Neural progenitor cell (in vitro differentiated cells): ENCODE measurements around the gene ASB4. TPM values are rescaled to one million over a fixed set of nuclear protein-coding genes. Genes with fewer than 3 reads are reported as not detected.

ENCODE experiments used
- DNase-seq: peaks from one replicate; pipeline ENCODE4 v3.0.0-alpha.2; 2016; ENCODE audit warnings: low spot score
- H2AFZ ChIP-seq: fragments of 200-600 bp; sonication (generic); replicated peaks from 2 replicates; pipeline ENCODE4 v1.6.1; 2016; ENCODE audit warnings: antibody characterized with exemption
- H3F3A ChIP-seq: fragments of 200-600 bp; sonication (generic); 2 replicates; pipeline ENCODE4 v1.6.1; 2016; ENCODE audit warnings: antibody characterized with exemption, low read depth
- H3K27ac ChIP-seq: fragments of 200-600 bp; sonication (generic); 2 replicates; pipeline ENCODE4 v1.5.1; 2016; ENCODE audit warnings: mild to moderate bottlenecking
- H3K27me3 ChIP-seq: fragments of 200-600 bp; sonication (generic); 2 replicates; pipeline ENCODE4 v1.6.1; 2016; ENCODE audit warnings: mild to moderate bottlenecking, moderate library complexity
- H3K36me3 ChIP-seq: fragments of 200-600 bp; sonication (generic); 2 replicates; pipeline ENCODE4 v1.5.1; 2016
- H3K4me1 ChIP-seq: fragments of 200-600 bp; sonication (generic); 2 replicates; pipeline ENCODE4 v1.6.1; 2016; ENCODE audit warnings: mixed run types
- H3K4me2 ChIP-seq: fragments of 200-600 bp; sonication (generic); 2 replicates; pipeline ENCODE4 v1.6.1; 2016
- H3K4me3 ChIP-seq: fragments of 200-600 bp; sonication (generic); 2 replicates; pipeline ENCODE4 v1.5.1; 2016
- H3K79me2 ChIP-seq: fragments of 200-600 bp; sonication (generic); 2 replicates; pipeline ENCODE4 v1.6.1; 2016; ENCODE audit warnings: low read depth
- H3K9ac ChIP-seq: fragments of 200-600 bp; sonication (generic); 2 replicates; pipeline ENCODE4 v1.6.1; 2016
- H3K9me3 ChIP-seq: fragments of 200-600 bp; sonication (generic); 2 replicates; pipeline ENCODE4 v1.5.1; 2016; ENCODE audit warnings: low read depth
- H4K20me1 ChIP-seq: fragments of 200-600 bp; sonication (generic); 2 replicates; pipeline ENCODE4 v1.6.1; 2016; ENCODE audit warnings: low read depth
- H3K27ac Mint-ChIP-seq: 3 replicates; pipeline ENCODE4 v1.8.0; 2021; ENCODE audit warnings: mixed read lengths
- H3K27me3 Mint-ChIP-seq: 2 replicates; pipeline ENCODE4 v1.8.0; 2022; ENCODE audit warnings: low read depth, mild to moderate bottlenecking, inconsistent platforms, moderate library complexity, mixed read lengths; ENCODE audit not compliant: insufficient read depth
- H3K36me3 Mint-ChIP-seq: 3 replicates; pipeline ENCODE4 v1.8.0; 2021; ENCODE audit warnings: mixed read lengths
- H3K4me1 Mint-ChIP-seq: 3 replicates; pipeline ENCODE4 v1.8.0; 2021; ENCODE audit warnings: mixed read lengths
- H3K4me3 Mint-ChIP-seq: 3 replicates; pipeline ENCODE4 v1.8.0; 2021; ENCODE audit warnings: mild to moderate bottlenecking, moderate library complexity, mixed read lengths
- H3K9me3 Mint-ChIP-seq: 3 replicates; pipeline ENCODE4 v1.8.0; 2020; ENCODE audit warnings: mixed read lengths
- EZH2 ChIP-seq: fragments of 200-600 bp; sonication (generic); IDR thresholded peaks from 2 replicates; pipeline ENCODE4 v1.6.1; 2017; ENCODE audit warnings: antibody characterized with exemption, mild to moderate bottlenecking, moderate library complexity
- EZH2phosphoT487 ChIP-seq: fragments of 200-600 bp; sonication (generic); IDR thresholded peaks from 2 replicates; pipeline ENCODE4 v1.6.1; 2017; ENCODE audit warnings: antibody characterized with exemption
- total RNA-seq: library from RNA; depleted of rRNA; stranded (reverse); fragments of >200 nt; gene quantifications from 2 replicates; pipeline ENCODE4 v1.2.3, GENCODE V29; 2015; ENCODE audit warnings: low replicate concordance
- TF ChIP-seq, protein P1 (sequence below): fragments of 200-600 bp; sonication (generic); IDR thresholded peaks from 2 replicates; pipeline ENCODE4 v1.5.1; 2017; ENCODE audit warnings: antibody characterized with exemption, mild to moderate bottlenecking

ASB4 gene
- total RNA-seq, 1 donor from 2014 or later, result not detected

DNA sequence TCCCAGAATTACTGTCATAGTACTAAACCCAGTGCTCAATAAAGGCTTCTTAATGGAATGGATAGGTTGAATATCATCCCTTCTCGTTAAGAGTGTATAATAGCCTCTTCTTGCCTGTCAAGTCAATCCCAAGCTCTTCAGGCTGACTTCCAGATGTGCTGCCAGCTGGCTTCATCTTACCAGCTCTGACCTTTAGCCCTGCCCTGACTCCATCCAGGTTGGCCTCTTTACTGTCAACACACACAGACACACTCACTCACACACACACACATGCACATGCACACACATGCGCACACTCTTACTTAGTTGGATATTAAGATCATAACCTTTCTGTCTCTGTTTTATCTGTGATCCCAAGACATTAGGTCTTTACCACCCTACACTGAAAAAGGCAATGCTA, 49.1 kb downstream of the ASB4 start:
- no peaks in the 10 kb centered on the region for H3K4me1 ChIP-seq
- no peak overlapping the region for H3K27ac ChIP-seq
- no peak overlapping the region for H2AFZ ChIP-seq
- Mint-ChIP-seq H3K4me1 (no peaks in the 10 kb centered on the region), H3K27me3 (no peaks in the 10 kb centered on the region), H3K9me3 (no peaks in the 10 kb centered on the region), H3K27ac (no peak overlapping the region), H3K4me3 (no peak overlapping the region), H3K36me3 (no peaks in the 10 kb centered on the region)
- no peak overlapping the region for H3K4me3 ChIP-seq
- H3K9ac ChIP-seq, result no peak overlapping the region
- H3F3A ChIP-seq, result no peaks in the 10 kb centered on the region
- no peak overlapping the region for H3K4me2 ChIP-seq
- no peaks in the 10 kb centered on the region for H3K79me2 ChIP-seq
- no peak for DNase-seq
- H3K9me3 ChIP-seq, result no peaks in the 10 kb centered on the region
- no peak for TF ChIP-seq EZH2
- TF ChIP-seq EZH2phosphoT487, result no peak
- TF ChIP-seq, protein P1, sequence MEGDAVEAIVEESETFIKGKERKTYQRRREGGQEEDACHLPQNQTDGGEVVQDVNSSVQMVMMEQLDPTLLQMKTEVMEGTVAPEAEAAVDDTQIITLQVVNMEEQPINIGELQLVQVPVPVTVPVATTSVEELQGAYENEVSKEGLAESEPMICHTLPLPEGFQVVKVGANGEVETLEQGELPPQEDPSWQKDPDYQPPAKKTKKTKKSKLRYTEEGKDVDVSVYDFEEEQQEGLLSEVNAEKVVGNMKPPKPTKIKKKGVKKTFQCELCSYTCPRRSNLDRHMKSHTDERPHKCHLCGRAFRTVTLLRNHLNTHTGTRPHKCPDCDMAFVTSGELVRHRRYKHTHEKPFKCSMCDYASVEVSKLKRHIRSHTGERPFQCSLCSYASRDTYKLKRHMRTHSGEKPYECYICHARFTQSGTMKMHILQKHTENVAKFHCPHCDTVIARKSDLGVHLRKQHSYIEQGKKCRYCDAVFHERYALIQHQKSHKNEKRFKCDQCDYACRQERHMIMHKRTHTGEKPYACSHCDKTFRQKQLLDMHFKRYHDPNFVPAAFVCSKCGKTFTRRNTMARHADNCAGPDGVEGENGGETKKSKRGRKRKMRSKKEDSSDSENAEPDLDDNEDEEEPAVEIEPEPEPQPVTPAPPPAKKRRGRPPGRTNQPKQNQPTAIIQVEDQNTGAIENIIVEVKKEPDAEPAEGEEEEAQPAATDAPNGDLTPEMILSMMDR, result no peak
- no peaks in the 10 kb centered on the region for H4K20me1 ChIP-seq
- no peaks in the 10 kb centered on the region for H3K36me3 ChIP-seq
- H3K27me3 ChIP-seq, result no peaks in the 10 kb centered on the region

- DNase-seq, result no peak
- no peaks in the 10 kb centered on the region for H3K27me3 ChIP-seq
- H3K4me3 ChIP-seq, result no peak overlapping the region
- no peaks in the 10 kb centered on the region for H3K9me3 ChIP-seq
- H3K36me3 Mint-ChIP-seq, result no peaks in the 10 kb centered on the region
- H3K36me3 ChIP-seq, result no peaks in the 10 kb centered on the region
- H3K9me3 Mint-ChIP-seq, result no peaks in the 10 kb centered on the region
- no peaks in the 10 kb centered on the region for H4K20me1 ChIP-seq
- no peaks in the 10 kb centered on the region for H3K4me1 Mint-ChIP-seq
- H2AFZ ChIP-seq, result no peak overlapping the region
- no peak overlapping the region for H3K27ac Mint-ChIP-seq
- H3K4me3 Mint-ChIP-seq, result no peak overlapping the region
- H3K4me1 ChIP-seq, result peaks cover 4% of the 10 kb centered on the region
- no peaks in the 10 kb centered on the region for H3F3A ChIP-seq
- H3K79me2 ChIP-seq, result no peaks in the 10 kb centered on the region
- no peaks in the 10 kb centered on the region for H3K27me3 Mint-ChIP-seq
- H3K27ac ChIP-seq, result no peak overlapping the region
- TF ChIP-seq EZH2 (no peak), EZH2phosphoT487 (no peak)
- TF ChIP-seq, protein P1, result no peak
- no peak overlapping the region for H3K9ac ChIP-seq
- H3K4me2 ChIP-seq, result no peak overlapping the region
Observed at GRCh38 chr7:95535662-95536061, 49.9 kb downstream of the ASB4 start.

- no peaks in the 10 kb centered on the region for H3K27me3 Mint-ChIP-seq
- Histone ChIP-seq H3K36me3 (no peaks in the 10 kb centered on the region), H3F3A (no peaks in the 10 kb centered on the region), H3K9me3 (no peaks in the 10 kb centered on the region), H2AFZ (no peak overlapping the region), H3K27ac (no peak overlapping the region), H3K4me3 (no peak overlapping the region), H4K20me1 (no peaks in the 10 kb centered on the region), H3K27me3 (no peaks in the 10 kb centered on the region), H3K9ac (no peak overlapping the region), H3K4me1 (peaks cover 4% of the 10 kb centered on the region), H3K79me2 (no peaks in the 10 kb centered on the region), H3K4me2 (no peak overlapping the region)
- no peak for DNase-seq
- TF ChIP-seq, protein P1, result no peak
- TF ChIP-seq EZH2, result no peak
- TF ChIP-seq EZH2phosphoT487, result no peak
- no peaks in the 10 kb centered on the region for H3K9me3 Mint-ChIP-seq
- H3K27ac Mint-ChIP-seq, result no peak overlapping the region
- H3K4me1 Mint-ChIP-seq, result no peaks in the 10 kb centered on the region
- H3K36me3 Mint-ChIP-seq, result no peaks in the 10 kb centered on the region
- no peak overlapping the region for H3K4me3 Mint-ChIP-seq
Observed at GRCh38 chr7:95536656-95537311, 51.0 kb downstream of the ASB4 start.
